SK-N-SH (cell line): ENCODE results near the gene PPP1R8. TPM values are rescaled to one million over a fixed set of nuclear protein-coding genes. Genes with fewer than 3 reads are reported as not detected.

Experiments
- CTCF ChIA-PET: fragments of 300-600, 350-600 bp; formaldehyde crosslinking; extraction: SDS; loops from one replicate; lab custom pipeline; 2021; lab: Yijun Ruan, JAX
- POLR2A ChIA-PET: fragments of 350-600 bp; sonication (Branson Sonifier 250); formaldehyde crosslinking; extraction: SDS; loops from one replicate; lab custom pipeline; 2020; ENCODE audit warnings: antibody characterized with exemption, inconsistent platforms; lab: Yijun Ruan, JAX
- DNase-seq: peaks from one replicate; pipeline ENCODE4 v3.0.0; 2012
- H2AFZ ChIP-seq: fragments of 200-600 bp; sonication (generic); 2 replicates; pipeline ENCODE4 v1.8.1; 2016; ENCODE audit warnings: antibody characterized with exemption, mild to moderate bottlenecking, low read depth
- H3F3A ChIP-seq: fragments of 200-600 bp; sonication (generic); replicated peaks from 2 replicates; pipeline ENCODE3; 2016; ENCODE audit warnings: antibody characterized with exemption, mild to moderate bottlenecking; ENCODE audit not compliant: insufficient read depth
- H3K27ac ChIP-seq, 2 experiments: fragments of 200-500 bp in 1 of 2; fragments of 200-600 bp in 1 of 2; sonication (Bioruptor generic) in 1 of 2; sonication (generic), shearing (Covaris generic) in 1 of 2; 2 replicates each; pipeline versions ENCODE4 v1.5.1 to v1.6.1; 2014 to 2016; ENCODE audit warnings: low read depth in 2 of 2, inconsistent platforms in 1 of 2, low read length in 1 of 2, mild to moderate bottlenecking in 1 of 2, mixed read lengths in 1 of 2
- H3K27me3 ChIP-seq: fragments of 200-600 bp; sonication (generic), shearing (Covaris generic); 2 replicates; pipeline ENCODE4 v1.6.1; 2016; ENCODE audit warnings: mixed run types; ENCODE audit not compliant: insufficient read depth
- H3K36me3 ChIP-seq, 2 experiments: fragments of 200-500 bp in 1 of 2; fragments of 200-600 bp in 1 of 2; sonication (Bioruptor generic) in 1 of 2; sonication (generic) in 1 of 2; replicated peaks in 1 of 2; 2 replicates each; pipeline versions ENCODE3 to v1.5.1; 2014 to 2016; ENCODE audit warnings: low read length in 1 of 2, mild to moderate bottlenecking in 1 of 2; ENCODE audit not compliant: insufficient read depth in 2 of 2, control insufficient read depth in 1 of 2
- H3K4me1 ChIP-seq, 2 experiments: fragments of 200-500 bp in 1 of 2; fragments of 200-600 bp in 1 of 2; sonication (Bioruptor generic) in 1 of 2; sonication (generic), shearing (Covaris generic) in 1 of 2; 2 replicates each; pipeline versions ENCODE4 v1.5.1 to v1.6.1; 2014 to 2016; ENCODE audit warnings: low read depth in 1 of 2, low read length in 1 of 2, mixed run types in 1 of 2; ENCODE audit not compliant: insufficient read depth in 2 of 2, control insufficient read depth in 1 of 2
- H3K4me2 ChIP-seq: fragments of 200-600 bp; sonication (generic), shearing (Covaris generic); 2 replicates; pipeline ENCODE4 v1.6.1; 2017; ENCODE audit warnings: mixed run types
- H3K4me3 ChIP-seq, 2 experiments: fragments of 200-500 bp in 1 of 2; fragments of 200-600 bp in 1 of 2; sonication (Bioruptor generic) in 1 of 2; sonication (generic), shearing (Covaris generic) in 1 of 2; 2 replicates each; pipeline versions ENCODE4 v1.5.1 to v1.8.1; 2014 to 2016; ENCODE audit warnings: low read depth in 2 of 2, inconsistent platforms in 1 of 2, low read length in 1 of 2, mild to moderate bottlenecking in 1 of 2, mixed read lengths in 1 of 2, moderate library complexity in 1 of 2
- H3K79me2 ChIP-seq: fragments of 200-600 bp; sonication (generic); 2 replicates; pipeline ENCODE4 v1.8.1; 2017; ENCODE audit warnings: mild to moderate bottlenecking; ENCODE audit not compliant: insufficient read depth
- H3K9ac ChIP-seq: fragments of 200-600 bp; sonication (generic); 2 replicates; pipeline ENCODE4 v1.6.1; 2017; ENCODE audit warnings: mixed run types
- H3K9me2 ChIP-seq: fragments of 200-600 bp; sonication (generic); 2 replicates; pipeline ENCODE4 v1.6.1; 2017; ENCODE audit warnings: mixed run types
- H3K9me3 ChIP-seq: fragments of 200-600 bp; sonication (generic); 2 replicates; pipeline ENCODE4 v1.6.1; 2017; ENCODE audit warnings: mixed run types, mild to moderate bottlenecking, moderate library complexity
- H4K20me1 ChIP-seq: fragments of 200-600 bp; sonication (generic); 2 replicates; pipeline ENCODE4 v1.6.1; 2017; ENCODE audit warnings: mild to moderate bottlenecking, mixed run types; ENCODE audit not compliant: insufficient read depth
- CHD2 ChIP-seq: fragments of 150-350 bp; IDR thresholded peaks from 2 replicates; pipeline ENCODE4 v1.6.1; 2018; ENCODE audit warnings: low read length; ENCODE audit not compliant: partially characterized antibody
- ELF1 ChIP-seq: IDR thresholded peaks from 2 replicates; pipeline ENCODE4 v1.4.0; 2012
- EP300 ChIP-seq, 2 experiments: IDR thresholded peaks; 2 replicates each; pipeline versions ENCODE4 v1.4.0 to v1.6.1; 2012; ENCODE audit warnings: borderline replicate concordance in 1 of 2, low read depth in 1 of 2, low read length in 1 of 2
- FOSL2 ChIP-seq: IDR thresholded peaks from 2 replicates; pipeline ENCODE4 v1.4.0; 2012; ENCODE audit warnings: low read depth, mild to moderate bottlenecking, moderate library complexity, borderline replicate concordance
- FOXJ3 ChIP-seq: sonication (generic); formaldehyde crosslinking; IDR thresholded peaks from 2 replicates; pipeline ENCODE4 v1.5.1; 2020; ENCODE audit warnings: mild to moderate bottlenecking, missing genetic modification reagents
- GABPA ChIP-seq: IDR thresholded peaks from 2 replicates; pipeline ENCODE4 v1.4.0; 2012; ENCODE audit warnings: low read depth, mild to moderate bottlenecking
- JUND ChIP-seq: IDR thresholded peaks from 2 replicates; pipeline ENCODE4 v1.4.0; 2012
- NRF1 ChIP-seq: IDR thresholded peaks from 2 replicates; pipeline ENCODE4 v1.6.1; 2012; ENCODE audit warnings: low read depth, mild to moderate bottlenecking, low read length
- RCOR1 ChIP-seq: fragments of 150-350 bp; IDR thresholded peaks from 2 replicates; pipeline ENCODE4 v1.6.1; 2017; ENCODE audit warnings: antibody characterized with exemption, low read length
- TCF12 ChIP-seq: IDR thresholded peaks from 2 replicates; pipeline ENCODE4 v1.4.0; 2012
- TEAD4 ChIP-seq: IDR thresholded peaks from 2 replicates; pipeline ENCODE4 v1.4.0; 2012; ENCODE audit warnings: mild to moderate bottlenecking, borderline replicate concordance; ENCODE audit not compliant: insufficient read depth
- WGBS: methylation state at CpG from one replicate; pipeline ENCODE4 v1.1.6; 2017; ENCODE audit warnings: low lambda C conversion rate; 5-methylcytosine and 5-hydroxymethylcytosine counted together
- polyA plus RNA-seq, 3 experiments: library from polyadenylated mRNA; depleted of rRNA; stranded (reverse); fragments of >200 nt; gene quantifications; 2 replicates each; pipeline ENCODE4 v1.2.3, GENCODE V29; 2012
- TF ChIP-seq, protein P1 (sequence below): fragments of 150-350 bp; IDR thresholded peaks from 2 replicates; pipeline ENCODE4 v1.6.1; 2016; ENCODE audit warnings: mild to moderate bottlenecking, low read depth, low read length
- TF ChIP-seq, protein P2 (sequence below): IDR thresholded peaks from 2 replicates; pipeline ENCODE4 v1.4.0; 2012; ENCODE audit warnings: low read depth, borderline replicate concordance

Gene PPP1R8
- polyA plus RNA-seq, 1 of the 3 experiments (the other 2 are of a cell fraction): 41.8 TPM

DNA sequence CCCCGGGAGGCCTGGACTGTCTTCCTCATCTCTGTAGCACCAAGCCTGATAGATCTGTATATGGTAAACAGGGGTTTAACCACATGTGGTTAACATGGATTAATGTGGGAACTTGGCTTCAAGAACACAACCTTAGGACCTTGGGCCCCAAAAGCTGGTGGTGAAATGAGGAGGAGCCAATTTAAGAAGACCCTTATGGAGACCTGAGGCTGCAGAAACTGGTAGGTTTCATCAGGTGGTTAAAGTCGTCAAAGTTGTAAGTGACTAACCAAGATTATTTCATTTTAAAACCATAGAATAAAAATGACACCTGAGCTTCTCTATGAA is 55.7 kb downstream of the PPP1R8 start:
- H3K4me1 ChIP-seq: no peaks in the 10 kb centered on the region
- H3F3A ChIP-seq: no peaks in the 10 kb centered on the region
- no peak overlapping the region for H2AFZ ChIP-seq
- WGBS: 94% methylated on average over 2 of the region's 2 CpGs
- no peak overlapping the region for H3K4me2 ChIP-seq
- no peak for TF ChIP-seq FOSL2
- TF ChIP-seq, all 33 proteins: peak for 0
- Histone ChIP-seq H3K9me3 (no peaks in the 10 kb centered on the region), H3K9ac (no peak overlapping the region), H3K27me3 (no peaks in the 10 kb centered on the region), H4K20me1 (no peaks in the 10 kb centered on the region), H3K4me3 (no peak overlapping the region), H3K9me2 (no peaks in the 10 kb centered on the region), H3K36me3 (peaks cover 7 to 11% of the 10 kb centered on the region in 2 experiments), H3K27ac (no peak overlapping the region), H3K79me2 (no peaks in the 10 kb centered on the region)
- POLR2A ChIA-PET: no interaction called here
- DNase-seq: no peak
- CTCF ChIA-PET: interaction anchor here (1.0 kb wide), 1 partner anchor 29 kb away, joined by 4 read pairs; no protein-coding TSS in a partner anchor

DNA sequence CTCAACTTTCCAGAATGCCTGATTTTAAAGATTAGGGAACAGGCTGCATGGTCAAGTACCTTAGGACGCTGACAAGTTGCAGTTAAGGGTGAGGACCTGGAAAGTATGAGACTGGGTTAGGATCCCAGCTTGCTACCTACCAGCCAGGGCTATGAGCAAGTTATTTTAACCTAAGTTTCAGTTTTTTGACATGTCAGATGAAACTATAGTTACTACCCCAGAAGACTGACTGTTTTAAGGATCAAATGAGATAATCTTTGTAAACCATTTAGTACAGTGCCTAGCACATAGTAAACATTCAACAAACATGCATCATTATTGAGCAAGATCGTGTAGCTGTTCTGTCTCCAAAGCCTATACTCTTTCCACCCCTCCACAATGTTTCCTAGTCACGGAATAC is 56.2 kb downstream of the PPP1R8 start:
- 87% methylated on average over 3 of the region's 3 CpGs for WGBS
- Histone ChIP-seq H3K4me2 (no peak overlapping the region), H2AFZ (no peak overlapping the region), H3K4me1 (no peaks in the 10 kb centered on the region), H3K27ac (no peak overlapping the region), H3K9me2 (no peaks in the 10 kb centered on the region), H4K20me1 (no peaks in the 10 kb centered on the region), H3K9ac (no peak overlapping the region), H3K79me2 (no peaks in the 10 kb centered on the region), H3K9me3 (no peaks in the 10 kb centered on the region), H3K4me3 (no peak overlapping the region), H3K36me3 (peaks cover 9 to 15% of the 10 kb centered on the region in 2 experiments), H3K27me3 (no peaks in the 10 kb centered on the region), H3F3A (no peaks in the 10 kb centered on the region)
- ChIA-PET CTCF (interaction anchor here (0.8 to 1.0 kb wide), 2 partner anchors 29 kb away, joined by 4 read pairs; no protein-coding TSS in a partner anchor), POLR2A (no interaction called here)
- TF ChIP-seq GABPA (no peak), TEAD4 (no peak), JUND (no peak), CHD2 (no peak), NRF1 (no peak), EP300 (IDR thresholded peaks at IDR 0.05; ENCODE audit: borderline replicate concordance in 1 of 2, low read depth in 1 of 2, low read length in 1 of 2) (no peak)
- TF ChIP-seq, protein P1, sequence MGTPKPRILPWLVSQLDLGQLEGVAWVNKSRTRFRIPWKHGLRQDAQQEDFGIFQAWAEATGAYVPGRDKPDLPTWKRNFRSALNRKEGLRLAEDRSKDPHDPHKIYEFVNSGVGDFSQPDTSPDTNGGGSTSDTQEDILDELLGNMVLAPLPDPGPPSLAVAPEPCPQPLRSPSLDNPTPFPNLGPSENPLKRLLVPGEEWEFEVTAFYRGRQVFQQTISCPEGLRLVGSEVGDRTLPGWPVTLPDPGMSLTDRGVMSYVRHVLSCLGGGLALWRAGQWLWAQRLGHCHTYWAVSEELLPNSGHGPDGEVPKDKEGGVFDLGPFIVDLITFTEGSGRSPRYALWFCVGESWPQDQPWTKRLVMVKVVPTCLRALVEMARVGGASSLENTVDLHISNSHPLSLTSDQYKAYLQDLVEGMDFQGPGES: no peak
- no peak for DNase-seq

DNA sequence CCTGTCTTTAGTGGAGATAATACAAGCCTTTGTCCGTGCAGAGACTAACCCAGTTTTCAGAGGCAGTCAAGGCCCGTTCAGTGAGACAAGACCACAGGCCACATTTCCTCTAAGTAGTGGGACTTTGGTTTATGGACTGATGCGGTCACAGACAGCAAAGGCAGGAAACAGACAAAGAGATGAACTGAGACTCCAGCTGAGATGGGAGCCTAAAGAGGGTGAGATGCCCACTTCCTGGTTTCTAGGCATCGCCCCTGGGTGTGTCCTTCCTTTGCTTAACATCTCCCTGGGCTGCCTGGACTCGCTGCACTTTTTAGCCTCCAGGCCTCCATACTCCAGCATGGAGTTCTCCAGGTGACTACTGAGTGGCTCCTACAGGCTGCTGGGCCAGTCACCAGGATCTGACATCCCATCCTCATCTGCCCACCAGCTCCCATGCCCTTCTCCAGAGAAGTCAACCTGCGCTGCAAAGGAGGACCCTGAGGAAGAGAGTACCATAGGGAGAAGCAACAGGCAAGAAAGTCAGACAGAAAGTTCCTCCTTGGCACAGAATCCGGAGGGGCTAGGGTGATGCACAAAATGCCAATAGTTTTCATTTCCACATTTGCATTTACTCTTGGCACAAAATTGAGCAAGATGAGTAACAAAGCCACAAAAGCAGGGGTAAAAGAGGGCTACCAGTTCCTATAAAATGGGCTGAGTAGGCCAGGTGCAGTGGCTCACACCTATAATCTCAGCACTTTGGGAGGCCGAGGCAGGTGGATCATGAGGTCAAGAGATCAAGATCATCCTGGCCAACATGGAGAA is 56.8 kb downstream of the PPP1R8 start:
- DNase-seq: no peak
- no peaks in the 10 kb centered on the region for H3F3A ChIP-seq
- H3K4me1 ChIP-seq: no peaks in the 10 kb centered on the region
- CTCF ChIA-PET: interaction anchor here (0.8 to 0.9 kb wide), 2 partner anchors 29 to 30 kb away, joined by 3 to 4 read pairs; no protein-coding TSS in a partner anchor
- no peak overlapping the region for H3K9ac ChIP-seq
- POLR2A ChIA-PET: no interaction called here
- H3K9me3 ChIP-seq: no peaks in the 10 kb centered on the region
- H4K20me1 ChIP-seq: no peaks in the 10 kb centered on the region
- 98% methylated on average over 8 of the region's 8 CpGs for whole genome bisulfite sequencing
- H3K9me2 ChIP-seq: no peaks in the 10 kb centered on the region
- no peak overlapping the region for H3K4me2 ChIP-seq
- TF ChIP-seq TCF12 (no peak), ELF1 (no peak), FOSL2 (no peak), JUND (no peak), CHD2 (no peak), NRF1 (no peak), FOXJ3 (no peak), RCOR1 (no peak)
- TF ChIP-seq, protein P2, sequence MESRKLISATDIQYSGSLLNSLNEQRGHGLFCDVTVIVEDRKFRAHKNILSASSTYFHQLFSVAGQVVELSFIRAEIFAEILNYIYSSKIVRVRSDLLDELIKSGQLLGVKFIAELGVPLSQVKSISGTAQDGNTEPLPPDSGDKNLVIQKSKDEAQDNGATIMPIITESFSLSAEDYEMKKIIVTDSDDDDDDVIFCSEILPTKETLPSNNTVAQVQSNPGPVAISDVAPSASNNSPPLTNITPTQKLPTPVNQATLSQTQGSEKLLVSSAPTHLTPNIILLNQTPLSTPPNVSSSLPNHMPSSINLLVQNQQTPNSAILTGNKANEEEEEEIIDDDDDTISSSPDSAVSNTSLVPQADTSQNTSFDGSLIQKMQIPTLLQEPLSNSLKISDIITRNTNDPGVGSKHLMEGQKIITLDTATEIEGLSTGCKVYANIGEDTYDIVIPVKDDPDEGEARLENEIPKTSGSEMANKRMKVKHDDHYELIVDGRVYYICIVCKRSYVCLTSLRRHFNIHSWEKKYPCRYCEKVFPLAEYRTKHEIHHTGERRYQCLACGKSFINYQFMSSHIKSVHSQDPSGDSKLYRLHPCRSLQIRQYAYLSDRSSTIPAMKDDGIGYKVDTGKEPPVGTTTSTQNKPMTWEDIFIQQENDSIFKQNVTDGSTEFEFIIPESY: no peak
- H3K4me3 ChIP-seq: no peak overlapping the region
- no peak overlapping the region for H3K27ac ChIP-seq
- H3K27me3 ChIP-seq: no peaks in the 10 kb centered on the region
- no peaks in the 10 kb centered on the region for H3K79me2 ChIP-seq
- H3K36me3 ChIP-seq: peaks cover 16 to 22% of the 10 kb centered on the region in 2 experiments
- H2AFZ ChIP-seq: no peak overlapping the region
